Thyroid gland (tissue), 4 donors: Measurements from ENCODE around the gene RNF5. TPM values are rescaled to one million over a fixed set of nuclear protein-coding genes. Genes with fewer than 3 reads are reported as not detected.
"Not testable (repeated sequence)": the region's sequence is repeated elsewhere in the genome, so short reads cannot be mapped to it uniquely, and the experiment has no call there.

Experiments used
- DNase-seq, 2 donors: peaks; one replicate each; pipeline ENCODE4 v3.0.0-alpha.2; 2019
- H3K27ac ChIP-seq, 3 donors: fragments of 200-600 bp; sonication (generic); 1 replicate in 2 of 3; 2 replicates in 1 of 3; pipeline ENCODE4 v1.5.1; 2016 to 2019; ENCODE audit warnings: mild to moderate bottlenecking in 1 of 3, moderate library complexity in 1 of 3
- H3K27me3 ChIP-seq: fragments of 200-600 bp; sonication (generic); one replicate; pipeline ENCODE4 v1.5.1; 2019
- H3K36me3 ChIP-seq, 2 donors: fragments of 200-600 bp; sonication (generic); one replicate each; pipeline ENCODE4 v1.5.1; 2016 to 2019
- H3K4me1 ChIP-seq, 2 donors: fragments of 200-600 bp; sonication (generic); one replicate each; pipeline ENCODE4 v1.5.1; 2017 to 2019
- H3K4me3 ChIP-seq, 3 donors: fragments of 200-600 bp; sonication (generic); replicated peaks in 1 of 3; 1 replicate in 2 of 3; 2 replicates in 1 of 3; pipeline ENCODE4 v1.5.1; 2016; ENCODE audit warnings: mild to moderate bottlenecking in 1 of 3
- H3K9me3 ChIP-seq: fragments of 200-600 bp; sonication (generic); one replicate; pipeline ENCODE4 v1.5.1; 2017
- POLR2A ChIP-seq, 2 donors: fragments of 450-650 bp; IDR thresholded peaks; one replicate each; pipeline ENCODE4 v1.6.1; 2017; ENCODE audit warnings: antibody characterized with exemption in 2 of 2, mild to moderate bottlenecking in 2 of 2, moderate library complexity in 1 of 2
- WGBS, 2 donors: methylation state at CpG; one replicate each; pipeline ENCODE4 v1.1.5; 2017; 5-methylcytosine and 5-hydroxymethylcytosine counted together
- intact Hi-C: fragments of 100-400 bp; cut with DNase I; formaldehyde crosslinking; loops from one replicate; pipeline ENCODE4 v1.15.1; 2023
- total RNA-seq, 4 donors: library from RNA; depleted of rRNA; stranded (reverse); fragments of >200 nt; gene quantifications; one replicate each; pipeline ENCODE4 v1.2.3, GENCODE V29; 2016
- TF ChIP-seq, protein P1 (sequence below), 6 experiments: fragments of 200-600 bp in 3 of 6; fragments of 450-650 bp in 3 of 6; sonication (generic) in 3 of 6; IDR thresholded peaks; one replicate each; pipeline ENCODE4 v1.5.1; 2016 to 2019; ENCODE audit warnings: antibody characterized with exemption in 6 of 6, mild to moderate bottlenecking in 2 of 6, inconsistent platforms in 1 of 6, moderate library complexity in 1 of 6

RNF5 gene
- total RNA-seq, 4 donors from 2014 or later: 64.0 to 114 (median 107) TPM

DNA sequence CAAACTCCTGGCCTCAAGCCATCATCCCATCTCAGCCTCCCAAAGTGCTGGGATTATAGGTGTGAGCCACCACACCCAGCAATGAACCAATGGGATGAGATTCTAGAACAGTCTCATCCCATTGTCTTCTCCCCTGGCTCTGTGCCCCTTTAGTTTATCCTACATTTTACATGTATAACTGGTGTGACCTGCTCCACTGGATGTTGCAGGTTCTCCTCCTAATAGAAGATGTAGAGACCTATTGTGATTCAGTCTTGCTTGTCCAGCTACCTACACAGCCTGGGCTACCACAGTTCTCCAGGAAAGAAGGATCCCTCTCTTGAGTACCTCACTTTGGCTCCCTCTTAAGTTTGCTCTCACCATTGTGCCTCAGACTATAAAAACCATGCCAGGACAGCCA is 46.1 kb upstream of the RNF5 start:
- Histone ChIP-seq H3K9me3 (no peaks in the 10 kb centered on the region), H3K27me3 (no peaks in the 10 kb centered on the region), H3K36me3 (no peaks in the 10 kb centered on the region), H3K4me1 (peaks cover 24 to 33% of the 10 kb centered on the region in 2 donors), H3K27ac (no peak overlapping the region), H3K4me3 (no peak overlapping the region)
- no peak for DNase-seq
- TF ChIP-seq POLR2A (IDR thresholded peaks at IDR 0.05): no peak
- TF ChIP-seq, protein P1, sequence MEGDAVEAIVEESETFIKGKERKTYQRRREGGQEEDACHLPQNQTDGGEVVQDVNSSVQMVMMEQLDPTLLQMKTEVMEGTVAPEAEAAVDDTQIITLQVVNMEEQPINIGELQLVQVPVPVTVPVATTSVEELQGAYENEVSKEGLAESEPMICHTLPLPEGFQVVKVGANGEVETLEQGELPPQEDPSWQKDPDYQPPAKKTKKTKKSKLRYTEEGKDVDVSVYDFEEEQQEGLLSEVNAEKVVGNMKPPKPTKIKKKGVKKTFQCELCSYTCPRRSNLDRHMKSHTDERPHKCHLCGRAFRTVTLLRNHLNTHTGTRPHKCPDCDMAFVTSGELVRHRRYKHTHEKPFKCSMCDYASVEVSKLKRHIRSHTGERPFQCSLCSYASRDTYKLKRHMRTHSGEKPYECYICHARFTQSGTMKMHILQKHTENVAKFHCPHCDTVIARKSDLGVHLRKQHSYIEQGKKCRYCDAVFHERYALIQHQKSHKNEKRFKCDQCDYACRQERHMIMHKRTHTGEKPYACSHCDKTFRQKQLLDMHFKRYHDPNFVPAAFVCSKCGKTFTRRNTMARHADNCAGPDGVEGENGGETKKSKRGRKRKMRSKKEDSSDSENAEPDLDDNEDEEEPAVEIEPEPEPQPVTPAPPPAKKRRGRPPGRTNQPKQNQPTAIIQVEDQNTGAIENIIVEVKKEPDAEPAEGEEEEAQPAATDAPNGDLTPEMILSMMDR (IDR thresholded peaks at IDR 0.05): no peak
- intact Hi-C loops: no loop called here

DNA sequence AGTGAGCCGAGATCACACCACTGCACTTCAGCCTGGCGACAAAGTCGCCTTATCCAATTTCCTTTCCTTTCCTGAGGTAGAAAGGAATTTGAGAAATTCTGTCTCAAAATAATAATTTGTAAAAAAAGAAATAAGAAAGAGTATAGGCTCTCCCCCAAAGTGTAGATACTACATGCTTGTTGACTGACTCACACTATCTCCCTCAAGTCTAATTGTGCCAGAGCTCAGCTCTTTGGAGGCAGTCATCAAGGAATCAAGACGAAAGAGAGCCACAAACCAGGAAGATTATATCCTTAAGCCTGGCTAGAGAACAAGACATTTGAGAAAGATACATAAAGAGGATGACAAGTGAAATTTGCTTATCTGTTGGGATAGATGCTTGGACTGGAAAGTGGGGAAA is 44.4 kb upstream of the RNF5 start:
- H3K36me3 ChIP-seq: no peaks in the 10 kb centered on the region
- H3K4me3 ChIP-seq: no peak overlapping the region
- peaks cover 13 to 26% of the 10 kb centered on the region in 2 donors for H3K4me1 ChIP-seq
- intact Hi-C loops: no loop called here
- no peaks in the 10 kb centered on the region for H3K27me3 ChIP-seq
- H3K27ac ChIP-seq: no peak overlapping the region
- no peak for DNase-seq
- H3K9me3 ChIP-seq: no peaks in the 10 kb centered on the region
- WGBS, 2 donors: 86 to 89% methylated on average over 4 of the region's 4 CpGs
- TF ChIP-seq POLR2A (IDR thresholded peaks at IDR 0.05): no peak
- TF ChIP-seq, protein P1 (IDR thresholded peaks at IDR 0.05): no peak

DNA sequence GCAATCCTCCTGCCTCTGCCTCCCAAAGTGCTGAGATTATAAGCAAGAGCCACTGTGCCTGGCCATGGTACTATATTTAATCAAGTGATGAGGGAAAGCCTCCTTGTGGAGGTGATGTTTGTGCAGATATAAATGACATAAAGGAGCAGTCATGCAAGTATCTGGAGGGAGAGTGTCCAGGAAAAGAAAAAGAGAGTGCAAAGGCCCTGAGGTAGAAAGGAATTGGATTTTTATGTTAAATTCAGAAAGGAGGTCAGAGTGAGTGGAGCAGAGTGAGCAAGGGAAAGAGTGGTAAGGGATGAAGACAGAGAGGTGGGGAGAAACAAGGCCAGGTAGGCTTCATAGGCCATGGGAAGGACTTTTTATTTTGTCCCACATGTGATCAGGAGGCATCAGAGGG is 40.8 kb upstream of the RNF5 start:
- Histone ChIP-seq H3K4me1 (peaks cover 6 to 14% of the 10 kb centered on the region in 2 donors), H3K9me3 (no peaks in the 10 kb centered on the region), H3K27ac (no peak overlapping the region), H3K4me3 (no peak overlapping the region), H3K36me3 (no peaks in the 10 kb centered on the region), H3K27me3 (no peaks in the 10 kb centered on the region)
- DNase-seq: no peak
- no peak for TF ChIP-seq POLR2A (IDR thresholded peaks at IDR 0.05)
- TF ChIP-seq, protein P1 (IDR thresholded peaks at IDR 0.05): no peak
- intact Hi-C loops: no loop called here

DNA sequence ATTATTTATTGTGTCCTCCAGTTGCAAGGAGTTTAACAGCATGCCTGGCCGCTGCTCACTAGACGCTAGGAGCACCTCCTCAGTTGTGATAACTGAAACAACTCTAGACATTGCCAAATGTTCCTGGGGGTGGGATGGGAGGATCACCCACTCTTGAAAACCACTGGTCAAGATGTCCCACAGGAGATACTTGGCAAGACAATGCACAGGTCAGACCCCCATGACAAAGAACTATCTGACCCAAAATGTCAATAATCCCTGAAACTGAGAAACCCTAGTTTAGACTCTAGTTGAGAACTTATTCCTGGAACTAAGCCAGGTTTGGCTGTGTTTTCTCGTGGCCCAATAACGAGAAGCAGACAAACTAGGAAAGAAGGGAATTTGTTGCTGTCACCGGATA is 38.6 kb upstream of the RNF5 start:
- Histone ChIP-seq H3K9me3 (no peaks in the 10 kb centered on the region), H3K36me3 (no peaks in the 10 kb centered on the region), H3K4me1 (peaks cover 6 to 14% of the 10 kb centered on the region in 2 donors), H3K4me3 (no peak overlapping the region), H3K27me3 (no peaks in the 10 kb centered on the region), H3K27ac (no peak overlapping the region)
- no peak for TF ChIP-seq POLR2A (IDR thresholded peaks at IDR 0.05)
- TF ChIP-seq, protein P1 (IDR thresholded peaks at IDR 0.05): no peak
- DNase-seq: peak; percentile 21 to 27
- intact Hi-C loops: no loop called here
- 30 to 31% methylated on average over 5 of the region's 5 CpGs for WGBS, 2 donors

DNA sequence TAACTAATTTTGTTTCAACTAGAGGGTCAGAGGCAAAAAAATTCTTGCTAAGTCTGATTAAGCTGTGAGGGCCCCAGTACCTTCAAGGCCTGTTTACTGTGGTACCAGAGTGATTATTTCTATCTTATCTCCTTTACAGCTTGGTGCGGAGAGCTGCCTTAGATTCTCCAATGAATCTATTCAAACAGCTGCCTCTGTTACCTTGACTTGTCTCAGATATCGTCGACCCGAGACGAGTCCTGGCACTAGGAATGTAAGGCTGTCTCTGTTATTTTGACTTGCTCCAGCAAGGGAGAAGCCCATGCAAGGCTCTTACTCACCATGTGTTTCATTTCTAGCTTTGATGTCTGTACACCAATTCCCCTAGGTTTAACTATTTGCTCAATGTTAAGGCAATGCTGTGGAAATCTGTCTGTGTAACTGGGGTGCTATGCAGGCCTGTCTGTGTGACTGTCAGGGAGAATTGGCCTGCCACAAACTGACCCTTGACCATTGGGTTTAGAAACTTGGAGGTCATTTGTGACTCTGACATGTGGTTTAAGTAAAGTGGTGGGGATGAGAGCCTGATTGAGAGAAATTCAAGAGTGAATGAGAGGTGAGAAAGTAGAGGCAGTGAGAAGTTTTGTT is 37.7 kb upstream of the RNF5 start:
- TF ChIP-seq, protein P1 (IDR thresholded peaks at IDR 0.05): no peak
- no peak for TF ChIP-seq POLR2A (IDR thresholded peaks at IDR 0.05)
- 74 to 76% methylated on average over 5 of the region's 5 CpGs for WGBS, 2 donors
- Histone ChIP-seq H3K4me3 (no peak overlapping the region), H3K36me3 (no peaks in the 10 kb centered on the region), H3K27ac (no peak overlapping the region), H3K4me1 (peaks cover 6 to 14% of the 10 kb centered on the region in 2 donors), H3K9me3 (no peaks in the 10 kb centered on the region), H3K27me3 (no peaks in the 10 kb centered on the region)
- DNase-seq: no peak
- intact Hi-C loops: no loop called here

DNA sequence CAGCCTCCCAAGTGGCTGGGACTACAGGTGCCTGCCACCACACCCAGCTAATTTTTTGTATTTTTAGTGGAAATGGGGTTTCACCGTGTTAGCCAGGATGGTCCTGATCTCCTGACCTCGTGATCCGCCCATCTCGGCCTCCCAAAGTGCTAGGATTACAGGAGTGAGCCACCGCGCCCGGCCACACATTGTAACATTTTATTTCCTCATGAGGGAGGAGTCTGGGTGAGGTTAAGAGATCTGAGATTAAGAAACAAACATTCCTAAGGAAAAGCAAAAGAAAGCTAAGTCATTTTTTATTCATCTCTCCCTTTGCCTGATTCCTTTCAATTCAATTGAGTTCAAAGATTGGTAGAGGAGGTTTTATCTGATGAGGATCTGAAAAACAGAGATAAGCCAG is 34.0 kb upstream of the RNF5 start:
- H3K36me3 ChIP-seq, DNase-seq, H3K9me3 ChIP-seq, H3K4me1 ChIP-seq, intact Hi-C loops, H3K27me3 ChIP-seq, H3K27ac ChIP-seq, H3K4me3 ChIP-seq: not testable (repeated sequence)
- 91 to 93% methylated on average over 7 of the region's 7 CpGs for WGBS, 2 donors
